Liver (tissue), 9 donors: ENCODE data around the gene STAP2. TPM values are rescaled to one million over a fixed set of nuclear protein-coding genes. Genes with fewer than 3 reads are reported as not detected.
"Not testable (repeated sequence)": the region's sequence is repeated elsewhere in the genome, so short reads cannot be mapped to it uniquely, and the experiment has no call there.

Experiments used
- DNase-seq: peaks from one replicate; pipeline ENCODE4 v3.0.0-alpha.2; 2017; ENCODE audit warnings: low spot score
- H3K27ac ChIP-seq, 2 donors: one replicate each; pipeline ENCODE4 v1.7.0; 2013; ENCODE audit warnings: inconsistent platforms in 2 of 2, low read length in 2 of 2, control low read depth in 1 of 2, low read depth in 1 of 2, mild to moderate bottlenecking in 1 of 2
- H3K27me3 ChIP-seq, 4 donors: one replicate each; pipeline versions ENCODE4 v1.6.1 to v1.7.0; 2013; ENCODE audit warnings: low read length in 3 of 4, inconsistent platforms in 1 of 4, mild to moderate bottlenecking in 1 of 4, moderate library complexity in 1 of 4; ENCODE audit not compliant: control insufficient read depth in 4 of 4, insufficient read depth in 4 of 4
- H3K36me3 ChIP-seq, 4 donors: one replicate each; pipeline versions ENCODE4 v1.6.1 to v1.7.0; 2013; ENCODE audit warnings: low read length in 3 of 4, mild to moderate bottlenecking in 3 of 4, low read depth in 1 of 4, moderate library complexity in 1 of 4; ENCODE audit not compliant: control insufficient read depth in 4 of 4, insufficient read depth in 3 of 4
- H3K4me1 ChIP-seq, 4 donors: one replicate each; pipeline versions ENCODE4 v1.6.1 to v1.7.0; 2013; ENCODE audit warnings: low read length in 3 of 4, mild to moderate bottlenecking in 3 of 4, moderate library complexity in 1 of 4; ENCODE audit not compliant: control insufficient read depth in 4 of 4, insufficient read depth in 4 of 4
- H3K4me3 ChIP-seq, 3 donors: one replicate each; pipeline versions ENCODE4 v1.6.1 to v1.7.0; 2013; ENCODE audit warnings: low read length in 3 of 3, control low read depth in 1 of 3, low read depth in 1 of 3, mild to moderate bottlenecking in 1 of 3
- H3K9ac ChIP-seq, 2 donors: one replicate each; pipeline ENCODE4 v1.7.0; 2013; ENCODE audit warnings: low read length in 2 of 2, mild to moderate bottlenecking in 2 of 2, moderate library complexity in 2 of 2, control low read depth in 1 of 2, low read depth in 1 of 2
- H3K9me3 ChIP-seq, 4 donors: one replicate each; pipeline versions ENCODE4 v1.6.1 to v1.7.0; 2013; ENCODE audit warnings: low read length in 3 of 4; ENCODE audit not compliant: control insufficient read depth in 4 of 4
- ATF3 ChIP-seq: IDR thresholded peaks from 2 replicates; pipeline ENCODE4 v1.6.1; 2016; ENCODE audit warnings: antibody characterized with exemption
- CTCF ChIP-seq: fragments of 150-350 bp; IDR thresholded peaks from 2 replicates; pipeline ENCODE4 v1.5.1; 2017; ENCODE audit warnings: improper control_type of control experiment, low read depth, low read length; ENCODE audit not compliant: missing input control
- EGR1 ChIP-seq, 2 donors: IDR thresholded peaks; 2 replicates each; pipeline ENCODE4 v1.6.1; 2016 to 2018; ENCODE audit warnings: antibody characterized with exemption in 2 of 2, low read depth in 2 of 2
- FOXA1 ChIP-seq: IDR thresholded peaks from 2 replicates; pipeline ENCODE4 v1.6.1; 2016; ENCODE audit warnings: antibody characterized with exemption
- FOXA2 ChIP-seq: IDR thresholded peaks from 2 replicates; pipeline ENCODE4 v1.6.1; 2016; ENCODE audit warnings: antibody characterized with exemption
- GABPA ChIP-seq, 2 donors: IDR thresholded peaks in 1 of 2; conservative IDR thresholded peaks in 1 of 2; 2 replicates each; pipeline ENCODE4 v1.6.1; 2016; ENCODE audit warnings: antibody characterized with exemption in 2 of 2, mild to moderate bottlenecking in 1 of 2, moderate library complexity in 1 of 2
- HNF4A ChIP-seq, 2 donors: conservative IDR thresholded peaks; 2 replicates each; pipeline ENCODE4 v1.6.1; 2016; ENCODE audit warnings: antibody characterized with exemption in 2 of 2, mild to moderate bottlenecking in 2 of 2
- HNF4G ChIP-seq: IDR thresholded peaks from 2 replicates; pipeline ENCODE4 v1.6.1; 2016; ENCODE audit warnings: antibody characterized with exemption
- JUND ChIP-seq, 2 donors: IDR thresholded peaks; 2 replicates each; pipeline ENCODE4 v1.6.1; 2016; ENCODE audit warnings: antibody characterized with exemption in 2 of 2
- MAX ChIP-seq: IDR thresholded peaks from 2 replicates; pipeline ENCODE4 v1.6.1; 2016; ENCODE audit warnings: antibody characterized with exemption
- RAD21 ChIP-seq, 2 donors: IDR thresholded peaks; 2 replicates each; pipeline ENCODE4 v1.6.1; 2016; ENCODE audit warnings: antibody characterized with exemption in 2 of 2, mild to moderate bottlenecking in 2 of 2
- RXRA ChIP-seq, 2 donors: IDR thresholded peaks; 2 replicates each; pipeline ENCODE4 v1.6.1; 2017 to 2018; ENCODE audit warnings: antibody characterized with exemption in 2 of 2, mild to moderate bottlenecking in 1 of 2
- TAF1 ChIP-seq: conservative IDR thresholded peaks from 2 replicates; pipeline ENCODE4 v1.6.1; 2016; ENCODE audit warnings: antibody characterized with exemption, mild to moderate bottlenecking
- YY1 ChIP-seq: IDR thresholded peaks from 2 replicates; pipeline ENCODE4 v1.6.1; 2016; ENCODE audit warnings: antibody characterized with exemption, mild to moderate bottlenecking
- ZBTB33 ChIP-seq: IDR thresholded peaks from 2 replicates; pipeline ENCODE4 v1.6.1; 2016; ENCODE audit warnings: antibody characterized with exemption
- WGBS: extraction: QIAGEN DNeasy Blood & Tissue Kit; methylation state at CpG from one replicate; pipeline ENCODE4 v1.1.7; 2013; 5-methylcytosine and 5-hydroxymethylcytosine counted together
- polyA plus RNA-seq, 2 donors: library from polyadenylated mRNA; stranded (reverse) in 1 of 2; unstranded in 1 of 2; fragments of 200-250 nt in 1 of 2; fragments of >200 nt in 1 of 2; fragmentation: Nextera tagmentation in 1 of 2; extraction: Ambion mirVana in 1 of 2; gene quantifications; one replicate each; pipeline versions ENCODE4 v1.2.1 to v1.2.3, GENCODE V29; 2013 to 2015
- total RNA-seq, 2 donors: library from RNA; depleted of rRNA; stranded (reverse); fragments of >200 nt; gene quantifications; one replicate each; pipeline ENCODE4 v1.2.3, GENCODE V29; 2014
- donor health status: healthy.
- donor health status: healthy.
- donor health status: healthy.
- donor health status: healthy.
- donor health status: healthy.

The STAP2 gene
- total and polyA plus RNA-seq, 4 donors = 8.6 to 26.4 (median 24.0) TPM

- TF ChIP-seq CTCF = no peak
These were observed 50.4 kb downstream of the STAP2 start (continued) for GRCh38 chr19:4288091-4288777.

- WGBS = 92% methylated on average over 4 of the region's 4 CpGs
- H3K9me3 ChIP-seq, H3K9ac ChIP-seq, H3K4me3 ChIP-seq, H3K27me3 ChIP-seq, DNase-seq, H3K36me3 ChIP-seq, H3K27ac ChIP-seq: not testable (repeated sequence)
- peaks cover 0 to 15% (median 10%) of the 10 kb centered on the region in 4 donors for H3K4me1 ChIP-seq
These were observed 52.5 kb downstream of the STAP2 start for GRCh38 chr19:4286141-4286540.

GRCh38 chr19:4284974-4285373, 53.7 kb downstream of the STAP2 start:
- H3K9ac ChIP-seq = peak overlapping the region in 1 of 2 donors; percentile 15
- H3K4me1 ChIP-seq = peaks cover 0 to 18% (median 11%) of the 10 kb centered on the region in 4 donors
- H3K27ac ChIP-seq = peak overlapping the region in 1 of 2 donors; percentile 17
- TF ChIP-seq RXRA (IDR thresholded peaks at IDR 0.05) = no peak
- H3K4me3 ChIP-seq = peak overlapping the region; percentile 59 to 89 (median 60)
- no peaks in the 10 kb centered on the region for H3K36me3 ChIP-seq
- 49% methylated on average over 6 of the region's 6 CpGs for WGBS
- no peaks in the 10 kb centered on the region for H3K27me3 ChIP-seq
- no peak for DNase-seq
- H3K9me3 ChIP-seq = no peaks in the 10 kb centered on the region

GRCh38 chr19:4284176-4284958, 54.3 kb downstream of the STAP2 start:
- H3K9ac ChIP-seq = peak overlapping the region in 1 of 2 donors; percentile 15
- H3K27ac ChIP-seq = peak overlapping the region; percentile 6 to 17
- H3K4me1 ChIP-seq = peaks cover 3 to 24% (median 16%) of the 10 kb centered on the region in 4 donors
- no peaks in the 10 kb centered on the region for H3K36me3 ChIP-seq
- no peaks in the 10 kb centered on the region for H3K27me3 ChIP-seq
- whole genome bisulfite sequencing = 24% methylated on average over 20 of the region's 20 CpGs
- no peak for DNase-seq
- no peaks in the 10 kb centered on the region for H3K9me3 ChIP-seq
- H3K4me3 ChIP-seq = peak overlapping the region; percentile 59 to 89 (median 60)
- TF ChIP-seq RXRA (IDR thresholded peaks at IDR 0.05) = peak; percentile 44 to 62
- no peak for TF ChIP-seq ZBTB33
- no peak for TF ChIP-seq FOXA2
- no peak for TF ChIP-seq EGR1 (IDR thresholded peaks at IDR 0.05; ENCODE audit: low read depth in 2 of 2)
- no peak for TF ChIP-seq RAD21 (IDR thresholded peaks at IDR 0.05)
- peak; percentile 21 for TF ChIP-seq HNF4G
- no peak for TF ChIP-seq TAF1
- TF ChIP-seq JUND (IDR thresholded peaks at IDR 0.05) = peak in 1 of 2 donors; percentile 23
- peak; percentile 63 to 75 for TF ChIP-seq HNF4A (conservative IDR thresholded peaks at IDR 0.05)
- TF ChIP-seq CTCF = no peak
- no peak for TF ChIP-seq FOXA1
- TF ChIP-seq MAX = no peak
- TF ChIP-seq GABPA (IDR thresholded peaks at IDR 0.05 in 1 of 2, conservative IDR thresholded peaks at IDR 0.05 in 1 of 2) = no peak
- TF ChIP-seq YY1 = peak; percentile 19
- TF ChIP-seq ATF3 = peak; percentile 12
